Activated naive CD8-positive, alpha-beta T cell (primary cell): ENCODE data around the gene EFCAB6.
A peak's percentile ranks its signal among the peaks of the same experiment; 100 is the strongest.

ENCODE experiments used
- H3K27ac Mint-ChIP-seq: one replicate; pipeline ENCODE4 v1.8.0; 2021; ENCODE audit warnings: mixed read lengths
- H3K27me3 Mint-ChIP-seq: one replicate; pipeline ENCODE4 v1.8.0; 2021; ENCODE audit warnings: mixed read lengths
- H3K36me3 Mint-ChIP-seq: one replicate; pipeline ENCODE4 v1.8.0; 2021; ENCODE audit warnings: mixed read lengths
- H3K4me1 Mint-ChIP-seq: one replicate; pipeline ENCODE4 v1.8.0; 2021; ENCODE audit warnings: low read depth, mixed read lengths
- H3K4me3 Mint-ChIP-seq: one replicate; pipeline ENCODE4 v1.8.0; 2021; ENCODE audit warnings: mild to moderate bottlenecking, mixed read lengths
- H3K9me3 Mint-ChIP-seq: one replicate; pipeline ENCODE4 v1.8.0; 2021; ENCODE audit warnings: low read depth, mixed read lengths

Gene EFCAB6

DNA sequence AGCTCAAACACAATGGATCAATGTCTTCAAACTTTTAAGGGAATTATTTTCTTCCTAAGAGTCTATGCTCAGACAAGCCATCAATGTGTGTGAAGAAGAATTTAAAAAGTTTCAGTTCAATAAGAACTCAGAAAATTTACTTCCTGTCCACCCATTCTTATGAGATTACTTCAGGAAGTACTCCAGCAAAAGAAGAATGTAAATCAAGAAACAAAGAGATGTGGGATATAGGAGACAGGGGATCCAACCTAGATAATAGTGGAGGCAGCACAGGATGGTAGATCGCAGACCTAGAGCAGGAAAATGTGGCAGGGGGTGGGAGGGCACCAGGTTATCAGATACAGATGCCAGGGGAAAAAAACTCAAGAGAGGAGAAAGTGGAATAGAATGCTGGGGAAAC is 229.7 kb downstream of the EFCAB6 start:
- no peaks in the 10 kb centered on the region for H3K4me1 Mint-ChIP-seq
- no peak overlapping the region for H3K4me3 Mint-ChIP-seq
- peaks cover 11% of the 10 kb centered on the region for H3K27me3 Mint-ChIP-seq
- no peak overlapping the region for H3K27ac Mint-ChIP-seq
- peaks cover 5% of the 10 kb centered on the region for H3K36me3 Mint-ChIP-seq
- H3K9me3 Mint-ChIP-seq, result peaks cover 13% of the 10 kb centered on the region

- Mint-ChIP-seq H3K9me3 (peaks cover 13% of the 10 kb centered on the region), H3K4me3 (no peak overlapping the region), H3K36me3 (peaks cover 5% of the 10 kb centered on the region), H3K27ac (no peak overlapping the region), H3K4me1 (no peaks in the 10 kb centered on the region), H3K27me3 (peaks cover 8% of the 10 kb centered on the region)
Measured at GRCh38 chr22:43580271-43580750, 231.8 kb downstream of the EFCAB6 start.

GRCh38 chr22:43574738-43575137 is 237.4 kb downstream of the EFCAB6 start:
- Mint-ChIP-seq H3K27me3 (peaks cover 8% of the 10 kb centered on the region), H3K4me1 (no peaks in the 10 kb centered on the region), H3K4me3 (no peak overlapping the region), H3K27ac (no peak overlapping the region), H3K9me3 (no peaks in the 10 kb centered on the region), H3K36me3 (no peaks in the 10 kb centered on the region)

GRCh38 chr22:43572710-43573109 is 239.4 kb downstream of the EFCAB6 start:
- H3K4me3 Mint-ChIP-seq, result no peak overlapping the region
- H3K36me3 Mint-ChIP-seq, result no peaks in the 10 kb centered on the region
- no peaks in the 10 kb centered on the region for H3K9me3 Mint-ChIP-seq
- H3K27me3 Mint-ChIP-seq, result peaks cover 8% of the 10 kb centered on the region
- H3K27ac Mint-ChIP-seq, result peak overlapping the region; percentile 61
- H3K4me1 Mint-ChIP-seq, result no peaks in the 10 kb centered on the region

- no peaks in the 10 kb centered on the region for H3K9me3 Mint-ChIP-seq
- no peaks in the 10 kb centered on the region for H3K4me1 Mint-ChIP-seq
- H3K27me3 Mint-ChIP-seq, result peaks cover 8% of the 10 kb centered on the region
- no peak overlapping the region for H3K4me3 Mint-ChIP-seq
- no peak overlapping the region for H3K27ac Mint-ChIP-seq
- H3K36me3 Mint-ChIP-seq, result no peaks in the 10 kb centered on the region
Measured at GRCh38 chr22:43571181-43571580, 240.9 kb downstream of the EFCAB6 start.

- H3K4me1 Mint-ChIP-seq, result no peaks in the 10 kb centered on the region
Measured at GRCh38 chr22:43570531-43571165, 241.5 kb downstream of the EFCAB6 start.

DNA sequence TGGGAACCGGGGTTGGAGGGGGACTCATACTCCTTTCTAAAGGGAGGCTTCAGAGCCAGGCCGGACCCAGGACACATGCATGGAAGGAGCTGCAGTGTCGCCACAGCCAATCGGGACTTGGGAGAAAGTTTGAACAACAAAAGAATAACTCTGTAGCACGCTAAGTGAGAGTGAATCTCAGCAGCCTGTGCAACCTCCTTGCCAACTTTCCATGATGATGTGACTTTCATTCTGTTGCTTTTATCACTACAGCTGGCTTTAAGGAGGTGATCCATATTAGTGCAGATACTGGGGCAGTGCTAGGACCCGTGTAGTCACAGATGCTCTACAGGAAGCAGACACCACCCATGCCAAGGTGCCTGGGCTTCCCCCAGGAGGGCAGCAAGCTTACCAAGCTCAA is 243.0 kb downstream of the EFCAB6 start:
- Mint-ChIP-seq H3K36me3 (no peaks in the 10 kb centered on the region), H3K27ac (no peak overlapping the region), H3K4me1 (no peaks in the 10 kb centered on the region), H3K9me3 (no peaks in the 10 kb centered on the region), H3K27me3 (peaks cover 6% of the 10 kb centered on the region), H3K4me3 (no peak overlapping the region)

More at GRCh38 chr22:43570531-43571165, 241.5 kb downstream of the EFCAB6 start:
- no peak overlapping the region for H3K4me3 Mint-ChIP-seq
- no peaks in the 10 kb centered on the region for H3K36me3 Mint-ChIP-seq
- H3K27me3 Mint-ChIP-seq, result peaks cover 7% of the 10 kb centered on the region
- no peaks in the 10 kb centered on the region for H3K9me3 Mint-ChIP-seq
- H3K27ac Mint-ChIP-seq, result no peak overlapping the region

DNA sequence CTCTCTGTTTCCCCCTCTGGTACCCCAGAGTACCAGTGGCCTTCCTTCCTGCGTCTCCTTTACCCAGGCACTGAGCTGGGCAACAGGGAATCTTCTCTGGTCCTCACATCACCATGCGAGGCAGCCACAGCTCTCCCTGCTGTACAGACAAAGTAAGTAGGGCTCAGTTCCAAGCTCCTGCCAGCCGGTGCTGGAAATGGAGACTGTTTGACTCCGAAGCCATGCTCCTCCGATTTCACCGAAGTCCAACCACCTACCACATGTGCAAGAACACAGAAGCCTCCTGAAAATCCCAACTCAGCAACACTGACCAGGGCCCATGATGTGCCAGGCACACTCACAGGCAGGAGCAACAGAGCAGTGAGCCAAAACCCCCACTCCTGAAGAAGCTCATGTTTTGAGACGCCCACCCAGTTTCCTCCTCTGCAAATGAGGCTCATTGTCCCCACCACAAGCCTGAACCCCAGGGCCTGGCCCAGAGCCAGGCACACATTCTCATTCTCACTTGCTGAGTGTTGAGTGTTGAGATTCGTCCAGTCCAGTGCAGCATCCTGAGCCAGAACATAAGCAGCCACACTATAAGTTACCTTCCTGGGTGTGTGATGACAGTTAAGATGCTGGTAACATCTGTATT is 244.3 kb downstream of the EFCAB6 start:
- H3K27ac Mint-ChIP-seq, result no peak overlapping the region
- no peaks in the 10 kb centered on the region for H3K4me1 Mint-ChIP-seq
- peaks cover 5% of the 10 kb centered on the region for H3K27me3 Mint-ChIP-seq
- H3K9me3 Mint-ChIP-seq, result no peaks in the 10 kb centered on the region
- no peaks in the 10 kb centered on the region for H3K36me3 Mint-ChIP-seq
- H3K4me3 Mint-ChIP-seq, result no peak overlapping the region

DNA sequence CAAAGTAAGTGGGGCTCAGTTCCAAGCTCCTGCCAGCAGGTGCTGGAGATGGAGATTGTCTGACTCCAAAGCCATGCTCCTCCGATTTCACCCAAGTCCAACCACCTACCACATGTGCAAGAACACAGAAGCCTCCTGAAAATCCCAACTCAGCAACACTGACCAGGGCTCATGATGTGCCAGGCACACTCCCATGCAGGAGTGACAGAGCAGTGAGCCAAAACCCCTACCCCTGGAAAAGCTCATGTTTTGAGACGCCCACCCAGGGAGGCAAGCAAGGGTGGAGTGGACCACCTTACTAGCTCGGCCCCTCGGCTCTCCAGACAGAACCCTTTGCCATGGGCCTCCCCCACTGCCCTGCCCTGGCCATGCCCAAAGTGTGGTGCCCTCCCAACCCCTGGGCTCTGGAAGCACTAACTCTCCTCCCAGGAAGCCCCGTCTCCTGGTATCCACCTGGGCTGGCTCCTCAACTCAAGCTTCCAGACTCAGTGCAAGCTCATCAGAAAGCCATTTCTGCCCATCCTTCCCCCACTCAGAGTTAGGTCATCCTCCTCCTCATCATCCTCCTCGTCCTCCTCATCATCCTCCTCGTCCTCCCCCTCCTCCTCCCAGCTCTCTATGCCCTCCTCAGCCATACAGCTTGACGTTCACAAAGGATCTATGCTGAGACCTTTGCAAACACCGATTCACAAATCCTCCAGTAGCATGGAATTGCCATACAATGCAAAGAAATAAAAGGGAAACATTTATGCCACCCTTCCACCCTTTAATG is 245.4 kb downstream of the EFCAB6 start:
- Mint-ChIP-seq H3K9me3 (no peaks in the 10 kb centered on the region), H3K36me3 (no peaks in the 10 kb centered on the region), H3K27me3 (peaks cover 2% of the 10 kb centered on the region), H3K4me1 (no peaks in the 10 kb centered on the region), H3K27ac (no peak overlapping the region), H3K4me3 (no peak overlapping the region)

GRCh38 chr22:43566021-43566420 is 246.1 kb downstream of the EFCAB6 start:
- no peaks in the 10 kb centered on the region for H3K9me3 Mint-ChIP-seq
- peaks cover 2% of the 10 kb centered on the region for H3K27me3 Mint-ChIP-seq

GRCh38 chr22:43564859-43565258 is 247.2 kb downstream of the EFCAB6 start:
- H3K9me3 Mint-ChIP-seq, result no peaks in the 10 kb centered on the region
- H3K27ac Mint-ChIP-seq, result no peak overlapping the region
- H3K36me3 Mint-ChIP-seq, result no peaks in the 10 kb centered on the region
- peaks cover 2% of the 10 kb centered on the region for H3K27me3 Mint-ChIP-seq
- H3K4me3 Mint-ChIP-seq, result no peak overlapping the region
- no peaks in the 10 kb centered on the region for H3K4me1 Mint-ChIP-seq

More at GRCh38 chr22:43566021-43566420, 246.1 kb downstream of the EFCAB6 start:
- H3K27ac Mint-ChIP-seq, result no peak overlapping the region
- no peak overlapping the region for H3K4me3 Mint-ChIP-seq
- H3K36me3 Mint-ChIP-seq, result no peaks in the 10 kb centered on the region
- no peaks in the 10 kb centered on the region for H3K4me1 Mint-ChIP-seq

DNA sequence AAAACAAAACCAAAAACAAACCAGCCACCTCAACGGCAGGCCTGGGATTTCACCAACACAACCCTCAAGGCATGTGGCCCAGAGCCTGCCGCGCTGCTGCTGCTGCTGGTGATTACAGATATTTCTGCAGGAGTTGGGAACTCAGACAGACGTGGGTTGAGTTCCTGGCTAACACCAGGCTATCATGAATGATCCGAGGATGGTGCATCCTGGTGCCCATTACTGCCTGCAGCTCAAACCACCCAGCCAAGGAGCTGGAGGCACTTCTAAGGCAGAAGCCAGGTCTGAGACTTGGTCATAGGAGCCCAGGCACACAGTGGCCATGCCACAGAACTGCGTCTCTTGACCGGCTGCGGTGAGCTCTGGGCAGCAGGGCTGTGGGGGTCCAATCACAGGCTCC is 248.5 kb downstream of the EFCAB6 start:
- no peaks in the 10 kb centered on the region for H3K36me3 Mint-ChIP-seq
- H3K27me3 Mint-ChIP-seq, result peaks cover 2% of the 10 kb centered on the region
- no peak overlapping the region for H3K27ac Mint-ChIP-seq
- no peaks in the 10 kb centered on the region for H3K4me1 Mint-ChIP-seq
- H3K9me3 Mint-ChIP-seq, result no peaks in the 10 kb centered on the region
- no peak overlapping the region for H3K4me3 Mint-ChIP-seq

DNA sequence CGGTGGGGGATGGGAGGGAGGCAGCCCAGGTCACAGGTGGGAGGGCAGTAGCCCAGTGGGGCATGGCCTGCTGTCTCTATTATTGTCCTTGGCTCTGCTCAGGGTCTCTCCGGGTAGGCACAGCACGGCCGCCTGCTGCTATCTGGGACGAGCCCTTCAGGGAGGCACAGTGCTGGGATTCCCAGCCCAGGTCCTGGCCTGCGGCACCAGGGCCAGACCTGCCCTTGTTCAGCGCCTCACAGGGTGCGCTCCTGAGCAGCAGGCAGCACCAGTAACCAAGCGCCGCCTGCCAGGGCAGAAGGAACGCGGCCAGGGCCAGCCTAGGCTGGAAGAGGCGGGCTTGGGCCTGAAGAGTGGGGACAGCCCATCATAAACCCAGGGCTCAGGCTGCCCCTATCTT is 249.3 kb downstream of the EFCAB6 start:
- H3K27ac Mint-ChIP-seq, result no peak overlapping the region
- no peaks in the 10 kb centered on the region for H3K9me3 Mint-ChIP-seq
- H3K4me3 Mint-ChIP-seq, result no peak overlapping the region
- no peaks in the 10 kb centered on the region for H3K4me1 Mint-ChIP-seq
- H3K36me3 Mint-ChIP-seq, result no peaks in the 10 kb centered on the region
- peaks cover 4% of the 10 kb centered on the region for H3K27me3 Mint-ChIP-seq

- H3K27me3 Mint-ChIP-seq, result peaks cover 4% of the 10 kb centered on the region
- no peaks in the 10 kb centered on the region for H3K4me1 Mint-ChIP-seq
- no peak overlapping the region for H3K4me3 Mint-ChIP-seq
- H3K36me3 Mint-ChIP-seq, result no peaks in the 10 kb centered on the region
- H3K9me3 Mint-ChIP-seq, result no peaks in the 10 kb centered on the region
- H3K27ac Mint-ChIP-seq, result no peak overlapping the region
Measured at GRCh38 chr22:43561415-43562178, 250.5 kb downstream of the EFCAB6 start.

GRCh38 chr22:43560651-43561050 is 251.5 kb downstream of the EFCAB6 start:
- Mint-ChIP-seq H3K4me1 (no peaks in the 10 kb centered on the region), H3K4me3 (no peak overlapping the region), H3K27ac (no peak overlapping the region), H3K36me3 (no peaks in the 10 kb centered on the region), H3K27me3 (peaks cover 4% of the 10 kb centered on the region), H3K9me3 (no peaks in the 10 kb centered on the region)
